Spinal cord (tissue), 10 donors: Measurements from ENCODE around the gene TCEA3. TPM values are rescaled to one million over a fixed set of nuclear protein-coding genes. Genes with fewer than 3 reads are reported as not detected.

Experiments used
- DNase-seq, 6 donors: peaks; one replicate each; pipeline versions ENCODE4 v3.0.0 to v3.0.0-alpha.2; 2013 to 2015; ENCODE audit warnings: low spot score in 6 of 6, low read depth in 4 of 6
- H3K27ac ChIP-seq: one replicate; pipeline ENCODE4 v1.5.1; 2013; ENCODE audit warnings: low read depth, low read length, control low read depth
- H3K27me3 ChIP-seq: one replicate; pipeline ENCODE4 v1.6.1; 2013; ENCODE audit warnings: low read length; ENCODE audit not compliant: control insufficient read depth, insufficient read depth
- H3K36me3 ChIP-seq: one replicate; pipeline ENCODE4 v1.6.1; 2013; ENCODE audit warnings: low read length; ENCODE audit not compliant: control insufficient read depth, insufficient read depth
- H3K4me1 ChIP-seq: one replicate; pipeline ENCODE4 v1.6.1; 2013; ENCODE audit warnings: low read length; ENCODE audit not compliant: control insufficient read depth, insufficient read depth
- H3K4me3 ChIP-seq: one replicate; pipeline ENCODE4 v1.5.1; 2013; ENCODE audit warnings: low read depth, low read length, control low read depth
- H3K9me3 ChIP-seq: one replicate; pipeline ENCODE4 v1.6.1; 2013; ENCODE audit warnings: low read length; ENCODE audit not compliant: control insufficient read depth, insufficient read depth
- WGBS: methylation state at CpG from one replicate; pipeline ENCODE4 v1.1.5; 2013; ENCODE audit warnings: missing lambda C conversion rate; ENCODE audit not compliant: insufficient coverage; 5-methylcytosine and 5-hydroxymethylcytosine counted together
- polyA plus RNA-seq, 2 donors: library from polyadenylated mRNA; unstranded; fragments of 120-200 nt; gene quantifications; one replicate each; pipeline ENCODE4 v1.2.1, GENCODE V29; 2013; ENCODE audit not compliant: insufficient read length in 2 of 2
- total RNA-seq, 2 donors: library from RNA; depleted of rRNA in 1 of 2; stranded (reverse); fragments of 120-200 nt in 1 of 2; fragments of >200 nt in 1 of 2; gene quantifications; one replicate each; pipeline versions ENCODE4 v1.2.3 to v1.2.4, GENCODE V29; 2013 to 2014
- donor health status: healthy.

Gene TCEA3
- total and polyA plus RNA-seq, 4 donors, result 9.1 to 32.6 (median 16.6) TPM

GRCh38 chr1:23423415-23424292 lies 894 bp downstream of the TCEA3 start:
- H3K36me3 ChIP-seq, result peaks cover 5% of the 10 kb centered on the region
- peaks cover 38% of the 10 kb centered on the region for H3K4me1 ChIP-seq
- no peaks in the 10 kb centered on the region for H3K9me3 ChIP-seq
- H3K27ac ChIP-seq, result peak overlapping the region; percentile 25
- peak in 1 of 6 donors; percentile 34 for DNase-seq
- peaks cover 19% of the 10 kb centered on the region for H3K27me3 ChIP-seq
- peak overlapping the region; percentile 26 for H3K4me3 ChIP-seq
- WGBS, result 12% methylated on average over 33 of the region's 46 CpGs

DNA sequence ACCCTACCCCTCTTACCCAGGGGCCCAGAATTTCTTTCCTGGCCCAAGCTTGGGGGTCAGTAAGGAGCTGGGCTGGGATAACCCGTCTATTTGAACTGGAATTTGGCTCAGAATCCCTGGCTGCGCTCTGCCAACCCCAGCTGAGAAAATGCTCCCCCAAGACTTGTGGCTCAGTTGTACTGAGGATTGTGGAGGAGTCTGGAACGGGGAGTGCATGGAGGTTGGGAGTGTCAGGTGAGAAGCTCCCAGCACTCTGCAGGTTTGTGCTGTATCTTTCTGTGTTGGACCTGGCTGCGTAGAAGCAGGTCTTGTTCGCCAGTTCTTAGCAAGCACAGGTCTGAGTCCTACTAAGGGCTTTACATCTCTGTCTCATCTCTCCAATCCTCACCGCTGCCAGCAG lies 1.6 kb downstream of the TCEA3 start:
- Histone ChIP-seq H3K4me1 (peaks cover 38% of the 10 kb centered on the region), H3K9me3 (no peaks in the 10 kb centered on the region), H3K36me3 (peaks cover 3% of the 10 kb centered on the region), H3K27me3 (peaks cover 19% of the 10 kb centered on the region), H3K4me3 (no peak overlapping the region), H3K27ac (peak overlapping the region; percentile 25)
- WGBS, result 71% methylated on average over 6 of the region's 6 CpGs
- DNase-seq, result peak in 1 of 6 donors; percentile 22

DNA sequence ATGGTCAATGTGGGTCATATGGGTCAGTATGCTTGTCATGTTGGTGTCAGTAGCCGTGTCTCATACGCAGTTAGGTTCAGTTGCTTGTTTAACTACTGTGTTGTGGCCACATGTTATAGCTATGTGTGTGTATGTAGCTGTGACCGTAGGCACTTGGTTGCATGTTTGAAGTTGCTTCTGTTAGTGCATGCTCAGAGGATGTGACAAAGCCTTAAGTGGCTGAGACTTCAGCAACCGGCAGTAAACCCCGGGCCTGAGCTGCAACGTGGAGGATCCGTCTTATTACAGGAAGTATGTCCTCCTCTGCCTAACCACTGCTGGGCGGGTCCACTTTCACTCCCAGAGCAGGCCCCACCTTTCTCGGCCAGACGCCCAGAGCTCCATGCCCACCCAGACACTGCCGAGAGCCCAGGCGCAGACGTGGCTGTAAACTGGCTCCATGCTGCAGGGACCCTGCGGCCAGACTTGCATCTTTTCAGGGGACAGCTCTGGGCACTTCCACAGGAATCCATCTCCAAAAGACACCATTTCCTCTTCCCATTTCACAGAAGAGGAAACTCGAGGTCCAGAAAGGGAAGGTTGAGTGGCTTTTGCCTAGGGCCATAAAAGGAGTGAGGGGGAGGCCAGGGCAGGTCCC lies 2.2 kb downstream of the TCEA3 start:
- H3K27me3 ChIP-seq, result peaks cover 19% of the 10 kb centered on the region
- peak overlapping the region; percentile 25 for H3K27ac ChIP-seq
- no peak overlapping the region for H3K4me3 ChIP-seq
- H3K4me1 ChIP-seq, result peaks cover 38% of the 10 kb centered on the region
- no peaks in the 10 kb centered on the region for H3K9me3 ChIP-seq
- H3K36me3 ChIP-seq, result peaks cover 3% of the 10 kb centered on the region
- DNase-seq, result peak in 3 of 6 donors; percentile 45 to 79 (median 46)
- WGBS, result 45% methylated on average over 14 of the region's 15 CpGs

DNA sequence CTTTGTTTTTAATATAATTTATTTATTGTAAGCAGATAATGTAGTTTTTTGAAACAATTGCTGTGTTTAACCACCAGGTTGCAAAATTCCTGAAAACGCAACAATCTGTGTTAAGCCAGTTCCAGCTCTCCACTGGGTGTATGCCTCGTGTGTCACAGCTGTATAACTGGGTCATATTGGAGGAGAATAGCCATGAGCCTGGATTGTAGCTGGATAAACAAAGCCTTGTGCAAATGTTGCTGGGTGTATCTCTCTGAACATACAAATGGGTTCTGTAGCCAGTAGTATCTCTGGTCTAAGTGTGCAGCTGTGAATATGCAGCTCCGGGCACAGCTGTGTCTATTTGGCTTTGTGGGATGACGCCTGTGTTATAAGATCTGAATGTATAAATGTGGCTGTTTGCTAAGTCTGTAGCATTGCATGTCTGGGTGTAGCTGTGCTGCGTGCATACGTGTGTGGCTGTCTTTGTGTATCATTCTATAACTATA lies 2.8 kb downstream of the TCEA3 start:
- H3K27ac ChIP-seq, result peak overlapping the region; percentile 25
- peak in 3 of 6 donors; percentile 33 to 70 (median 57) for DNase-seq
- H3K4me1 ChIP-seq, result peaks cover 38% of the 10 kb centered on the region

GRCh38 chr1:23421343-23421742 lies 3.2 kb downstream of the TCEA3 start:
- H3K27ac ChIP-seq, result no peak overlapping the region
- H3K36me3 ChIP-seq, result no peaks in the 10 kb centered on the region
- no CpG with 5 or more reads among the region's 3 CpGs for WGBS
- peaks cover 19% of the 10 kb centered on the region for H3K27me3 ChIP-seq
- H3K4me1 ChIP-seq, result peaks cover 38% of the 10 kb centered on the region
- no peaks in the 10 kb centered on the region for H3K9me3 ChIP-seq
- no peak overlapping the region for H3K4me3 ChIP-seq
- no peak for DNase-seq

More for the DNA sequence above, 2.8 kb downstream of the TCEA3 start:
- Histone ChIP-seq H3K4me3 (no peak overlapping the region), H3K36me3 (peaks cover under 1% of the 10 kb centered on the region), H3K9me3 (no peaks in the 10 kb centered on the region), H3K27me3 (peaks cover 19% of the 10 kb centered on the region)
- 72% methylated on average over 4 of the region's 6 CpGs for WGBS

DNA sequence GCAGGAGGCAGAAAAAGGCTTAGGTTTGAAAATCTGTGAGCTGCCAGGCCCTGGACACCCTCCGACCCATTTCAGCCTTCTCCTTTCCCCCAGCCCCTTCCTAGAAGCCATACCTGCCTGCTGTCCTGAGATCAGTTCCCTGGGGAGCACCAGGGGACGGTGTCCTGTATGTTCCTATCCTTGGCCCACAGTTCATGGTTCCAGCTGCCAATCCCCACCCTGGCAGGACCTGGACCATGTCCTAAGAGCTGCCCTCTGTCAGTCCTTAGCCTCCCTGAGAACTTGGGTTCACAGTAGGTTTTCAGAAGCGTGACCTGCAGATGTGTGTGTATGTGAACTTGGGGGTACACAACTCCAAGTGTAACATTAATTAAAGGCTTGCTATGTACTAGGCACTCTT lies 3.8 kb downstream of the TCEA3 start:
- 83% methylated on average over 2 of the region's 3 CpGs for WGBS
- H3K27me3 ChIP-seq, result peaks cover 19% of the 10 kb centered on the region
- no peaks in the 10 kb centered on the region for H3K36me3 ChIP-seq
- no peak for DNase-seq
- no peak overlapping the region for H3K4me3 ChIP-seq
- no peak overlapping the region for H3K27ac ChIP-seq
- H3K9me3 ChIP-seq, result no peaks in the 10 kb centered on the region
- peaks cover 38% of the 10 kb centered on the region for H3K4me1 ChIP-seq

- Histone ChIP-seq H3K36me3 (no peaks in the 10 kb centered on the region), H3K4me3 (no peak overlapping the region), H3K27me3 (peaks cover 7% of the 10 kb centered on the region), H3K27ac (no peak overlapping the region), H3K9me3 (no peaks in the 10 kb centered on the region), H3K4me1 (peaks cover 26% of the 10 kb centered on the region)
- 44% methylated on average over 6 of the region's 6 CpGs for WGBS
- DNase-seq, result no peak
These were observed 5.4 kb downstream of the TCEA3 start for GRCh38 chr1:23419180-23419579.

GRCh38 chr1:23417570-23417969 lies 7.0 kb downstream of the TCEA3 start:
- Histone ChIP-seq H3K9me3 (no peaks in the 10 kb centered on the region), H3K4me3 (no peak overlapping the region), H3K4me1 (peaks cover 10% of the 10 kb centered on the region), H3K27me3 (no peaks in the 10 kb centered on the region), H3K36me3 (no peaks in the 10 kb centered on the region), H3K27ac (no peak overlapping the region)
- WGBS, result 35% methylated on average over 2 of the region's 3 CpGs
- DNase-seq, result peak in 2 of 6 donors; percentile 39 to 76

DNA sequence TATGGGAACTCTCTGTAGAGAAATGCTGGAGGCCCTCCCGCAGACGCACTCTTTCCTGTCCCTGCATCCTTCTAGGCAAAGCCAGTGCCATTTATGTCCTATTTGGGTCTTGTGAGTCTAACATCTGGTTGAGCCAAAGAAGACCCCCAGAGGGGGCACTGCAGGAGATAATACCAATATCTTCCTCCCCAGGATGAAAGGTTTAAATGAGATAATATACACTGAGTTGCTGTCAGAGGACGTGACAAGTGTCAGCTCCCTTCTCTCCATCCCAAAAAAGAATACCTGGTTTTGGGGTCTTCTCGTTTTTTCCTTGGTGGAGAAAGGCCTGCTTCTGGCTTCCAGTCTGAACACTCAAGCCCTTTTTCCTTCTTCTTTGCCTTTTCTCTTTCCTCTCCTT lies 7.6 kb downstream of the TCEA3 start:
- Histone ChIP-seq H3K9me3 (no peaks in the 10 kb centered on the region), H3K4me3 (no peak overlapping the region), H3K27me3 (no peaks in the 10 kb centered on the region), H3K36me3 (no peaks in the 10 kb centered on the region), H3K27ac (no peak overlapping the region), H3K4me1 (peaks cover 5% of the 10 kb centered on the region)
- WGBS, result 92% methylated on average over 2 of the region's 4 CpGs
- no peak for DNase-seq
